Peyer's patch (tissue), 4 donors: ENCODE measurements around the gene TRPM8. TPM values are rescaled to one million over a fixed set of nuclear protein-coding genes. Genes with fewer than 3 reads are reported as not detected.

Source experiments
- DNase-seq, 3 donors: peaks; one replicate each; pipeline ENCODE4 v3.0.0-alpha.2; 2017 to 2019
- H3K27ac ChIP-seq, 4 donors: fragments of 200-600 bp; sonication (generic); one replicate each; pipeline ENCODE4 v1.5.1; 2016 to 2019
- H3K27me3 ChIP-seq, 2 donors: fragments of 200-600 bp; sonication (generic); one replicate each; pipeline ENCODE4 v1.5.1; 2019
- H3K36me3 ChIP-seq, 3 donors: fragments of 200-600 bp; sonication (generic); one replicate each; pipeline ENCODE4 v1.5.1; 2016 to 2019
- H3K4me1 ChIP-seq, 4 donors: fragments of 200-600 bp; sonication (generic); one replicate each; pipeline ENCODE4 v1.5.1; 2016 to 2019
- H3K4me3 ChIP-seq, 4 donors: fragments of 200-600 bp; sonication (generic); 1 replicate in 3 of 4; 2 replicates in 1 of 4; pipeline ENCODE4 v1.5.1; 2016 to 2019; ENCODE audit warnings: mild to moderate bottlenecking in 1 of 4
- H3K9me3 ChIP-seq, 4 donors: fragments of 200-600 bp; sonication (generic); one replicate each; pipeline ENCODE4 v1.5.1; 2016 to 2019; ENCODE audit warnings: mild to moderate bottlenecking in 1 of 4
- POLR2A ChIP-seq, 2 donors: fragments of 450-650 bp; IDR thresholded peaks; one replicate each; pipeline ENCODE4 v1.5.1; 2017; ENCODE audit warnings: antibody characterized with exemption in 2 of 2, mild to moderate bottlenecking in 2 of 2, moderate library complexity in 2 of 2
- total RNA-seq, 4 donors: library from RNA; depleted of rRNA; stranded (reverse); fragments of >200 nt; gene quantifications; one replicate each; pipeline ENCODE4 v1.1.0, GENCODE V29; 2016
- TF ChIP-seq, protein P1 (sequence below), 6 experiments: fragments of 450-650 bp in 4 of 6; fragments of 200-600 bp in 2 of 6; sonication (generic) in 1 of 6; IDR thresholded peaks; one replicate each; pipeline ENCODE4 v1.5.1; 2017 to 2019; ENCODE audit warnings: antibody characterized with exemption in 6 of 6, mild to moderate bottlenecking in 3 of 6, moderate library complexity in 1 of 6

The TRPM8 gene
- total RNA-seq, 4 donors from 2014 or later, result not detected

- DNase-seq, result no peak
- Histone ChIP-seq H3K4me3 (no peak overlapping the region), H3K27me3 (no peaks in the 10 kb centered on the region), H3K4me1 (no peaks in the 10 kb centered on the region), H3K9me3 (no peaks in the 10 kb centered on the region), H3K27ac (no peak overlapping the region), H3K36me3 (no peaks in the 10 kb centered on the region)
- no peak for TF ChIP-seq POLR2A (IDR thresholded peaks at IDR 0.05)
- TF ChIP-seq, protein P1, sequence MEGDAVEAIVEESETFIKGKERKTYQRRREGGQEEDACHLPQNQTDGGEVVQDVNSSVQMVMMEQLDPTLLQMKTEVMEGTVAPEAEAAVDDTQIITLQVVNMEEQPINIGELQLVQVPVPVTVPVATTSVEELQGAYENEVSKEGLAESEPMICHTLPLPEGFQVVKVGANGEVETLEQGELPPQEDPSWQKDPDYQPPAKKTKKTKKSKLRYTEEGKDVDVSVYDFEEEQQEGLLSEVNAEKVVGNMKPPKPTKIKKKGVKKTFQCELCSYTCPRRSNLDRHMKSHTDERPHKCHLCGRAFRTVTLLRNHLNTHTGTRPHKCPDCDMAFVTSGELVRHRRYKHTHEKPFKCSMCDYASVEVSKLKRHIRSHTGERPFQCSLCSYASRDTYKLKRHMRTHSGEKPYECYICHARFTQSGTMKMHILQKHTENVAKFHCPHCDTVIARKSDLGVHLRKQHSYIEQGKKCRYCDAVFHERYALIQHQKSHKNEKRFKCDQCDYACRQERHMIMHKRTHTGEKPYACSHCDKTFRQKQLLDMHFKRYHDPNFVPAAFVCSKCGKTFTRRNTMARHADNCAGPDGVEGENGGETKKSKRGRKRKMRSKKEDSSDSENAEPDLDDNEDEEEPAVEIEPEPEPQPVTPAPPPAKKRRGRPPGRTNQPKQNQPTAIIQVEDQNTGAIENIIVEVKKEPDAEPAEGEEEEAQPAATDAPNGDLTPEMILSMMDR (IDR thresholded peaks at IDR 0.05), result peak in 4 of 6 experiments; percentile 33 to 52 (median 48)
Measured at GRCh38 chr2:233976690-233977294, 59.6 kb downstream of the TRPM8 start.

DNA sequence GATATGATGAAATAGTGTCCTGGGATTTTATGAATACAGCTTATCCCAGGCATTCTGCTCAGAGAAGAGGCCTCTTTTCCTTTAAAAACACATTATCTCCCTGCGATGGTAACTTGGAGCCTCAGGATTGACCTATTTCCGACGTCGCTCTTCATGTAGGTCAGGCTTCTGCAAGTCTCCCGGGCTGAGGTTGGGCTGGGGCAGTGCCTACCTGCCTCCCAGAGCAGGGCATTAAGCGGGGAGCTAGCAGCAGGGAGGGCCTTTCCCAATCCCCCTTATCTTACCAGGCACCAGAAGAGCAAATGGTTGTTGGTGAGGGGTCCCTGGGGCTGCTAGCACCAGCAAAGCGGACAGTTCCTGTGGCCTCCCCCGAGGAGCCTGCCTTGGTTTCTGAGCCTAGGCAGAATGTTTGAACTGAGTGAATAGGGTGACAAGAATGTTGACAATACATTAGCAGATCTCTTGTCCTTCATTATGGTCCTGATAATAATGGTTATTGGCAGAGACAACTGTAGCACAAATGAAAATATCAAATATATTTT lies 60.2 kb downstream of the TRPM8 start:
- TF ChIP-seq, protein P1 (IDR thresholded peaks at IDR 0.05), result no peak
- TF ChIP-seq POLR2A (IDR thresholded peaks at IDR 0.05), result no peak
- Histone ChIP-seq H3K9me3 (no peaks in the 10 kb centered on the region), H3K36me3 (no peaks in the 10 kb centered on the region), H3K4me1 (no peaks in the 10 kb centered on the region), H3K27me3 (no peaks in the 10 kb centered on the region), H3K27ac (no peak overlapping the region), H3K4me3 (no peak overlapping the region)
- no peak for DNase-seq

GRCh38 chr2:233979748-233980147 lies 62.6 kb downstream of the TRPM8 start:
- no peak for DNase-seq
- no peak overlapping the region for H3K27ac ChIP-seq
- H3K4me3 ChIP-seq, result no peak overlapping the region
- H3K9me3 ChIP-seq, result no peaks in the 10 kb centered on the region
- H3K36me3 ChIP-seq, result no peaks in the 10 kb centered on the region
- H3K27me3 ChIP-seq, result no peaks in the 10 kb centered on the region
- no peaks in the 10 kb centered on the region for H3K4me1 ChIP-seq
- TF ChIP-seq, protein P1 (IDR thresholded peaks at IDR 0.05), result no peak
- no peak for TF ChIP-seq POLR2A (IDR thresholded peaks at IDR 0.05)

DNA sequence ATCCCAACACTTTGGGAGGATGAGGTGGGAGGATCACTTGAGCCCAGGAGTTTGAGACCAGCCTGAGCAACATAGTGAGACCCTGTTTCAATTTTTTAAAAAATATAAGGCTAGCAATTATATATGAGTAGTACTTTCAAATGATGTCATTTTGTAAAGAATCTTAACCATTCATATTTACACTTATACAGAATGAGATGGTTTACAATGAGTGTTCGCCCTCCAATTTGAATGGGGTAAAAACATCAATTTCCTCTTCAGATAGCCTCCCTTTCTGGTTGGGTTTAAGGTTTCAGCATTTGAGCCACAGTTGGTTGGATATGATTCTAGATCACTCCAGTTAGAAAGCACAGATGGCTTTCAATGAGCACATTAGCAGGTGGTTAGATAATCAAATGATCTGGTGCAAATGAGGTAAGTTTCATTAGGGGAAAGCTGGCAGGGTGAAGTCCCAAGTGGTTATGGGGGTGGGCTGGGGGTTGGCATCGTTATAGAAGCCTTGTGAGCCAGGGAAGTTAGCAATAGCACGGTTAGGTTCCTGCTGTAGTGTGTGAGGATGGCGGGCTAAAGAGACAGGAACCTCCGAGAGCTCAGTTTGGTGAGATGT lies 63.9 kb downstream of the TRPM8 start:
- Histone ChIP-seq H3K27ac (no peak overlapping the region), H3K36me3 (no peaks in the 10 kb centered on the region), H3K27me3 (no peaks in the 10 kb centered on the region), H3K4me1 (no peaks in the 10 kb centered on the region), H3K9me3 (no peaks in the 10 kb centered on the region), H3K4me3 (no peak overlapping the region)
- DNase-seq, result no peak
- no peak for TF ChIP-seq POLR2A (IDR thresholded peaks at IDR 0.05)
- TF ChIP-seq, protein P1 (IDR thresholded peaks at IDR 0.05), result no peak

- Histone ChIP-seq H3K4me1 (no peaks in the 10 kb centered on the region), H3K27me3 (no peaks in the 10 kb centered on the region), H3K4me3 (no peak overlapping the region), H3K27ac (no peak overlapping the region), H3K9me3 (no peaks in the 10 kb centered on the region), H3K36me3 (no peaks in the 10 kb centered on the region)
- no peak for DNase-seq
- TF ChIP-seq, protein P1 (IDR thresholded peaks at IDR 0.05), result no peak
- TF ChIP-seq POLR2A (IDR thresholded peaks at IDR 0.05), result no peak
Measured at GRCh38 chr2:233981574-233982420, 64.6 kb downstream of the TRPM8 start.
